Skin of body (tissue), 2 donors: ENCODE data around the gene FAM118A. TPM values are rescaled to one million over a fixed set of nuclear protein-coding genes. Genes with fewer than 3 reads are reported as not detected.

ENCODE experiments used
- DNase-seq: peaks from one replicate; lab custom pipeline; 2025; lab: John Stamatoyannopoulos, UW
- total RNA-seq: library from RNA; depleted of rRNA; stranded (reverse); fragments of >200 nt; gene quantifications from one replicate; pipeline ENCODE4 v1.2.3, GENCODE V29; 2014

The FAM118A gene
- total RNA-seq, 1 donor from 2014 or later: 36.7 TPM

- DNase-seq: no peak
These were observed 66.3 kb downstream of the FAM118A start for GRCh38 chr22:45376009-45376408.

GRCh38 chr22:45376703-45377102 is 67.0 kb downstream of the FAM118A start:
- DNase-seq: no peak

GRCh38 chr22:45381348-45381747 is 71.6 kb downstream of the FAM118A start:
- no peak for DNase-seq

GRCh38 chr22:45389546-45389945 is 79.8 kb downstream of the FAM118A start:
- DNase-seq: no peak

Other genes with a start within 250 kb of the FAM118A start
- 45.0 TPM for gene NUP50, start 146.0 kb upstream of the FAM118A start, total RNA-seq
- gene KIAA0930, start 69.0 kb upstream of the FAM118A start, total RNA-seq: 32.1 TPM
- gene UPK3A, start 25.0 kb upstream of the FAM118A start, total RNA-seq: not detected
- 0.10 TPM for gene SMC1B, start 103.7 kb downstream of the FAM118A start, total RNA-seq
- gene RIBC2, start 103.8 kb downstream of the FAM118A start, total RNA-seq: 2.1 TPM
- 117 TPM for gene FBLN1, start 192.9 kb downstream of the FAM118A start, total RNA-seq